COR-L47 (cell line): ENCODE data around the gene FAM163A.
"Not testable (repeated sequence)": the region's sequence is repeated elsewhere in the genome, so short reads cannot be mapped to it uniquely, and the experiment has no call there.

Experiments
- DNase-seq: peaks from one replicate; lab custom pipeline; 2025; lab: John Stamatoyannopoulos, UW

Gene FAM163A

DNA sequence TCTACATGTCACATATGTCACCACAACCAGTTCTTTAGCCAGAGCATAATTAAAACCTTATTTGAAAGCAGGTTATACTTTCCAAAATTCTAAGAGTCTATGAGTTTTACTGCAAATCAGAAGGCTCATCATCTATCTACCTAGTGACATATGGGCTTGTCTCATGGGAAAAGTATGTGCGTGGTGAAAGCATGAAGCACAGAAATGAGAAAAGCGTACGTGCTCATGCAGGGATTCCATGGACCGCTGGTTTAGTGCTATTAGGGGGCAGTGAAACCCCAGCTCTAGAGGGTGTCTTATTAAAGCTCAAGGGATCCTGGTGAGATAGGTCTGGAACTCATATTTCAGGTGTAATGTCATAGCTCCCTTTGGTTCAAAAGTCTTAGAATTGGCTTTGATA is 50.2 kb downstream of the FAM163A start:
- DNase-seq = no peak

DNA sequence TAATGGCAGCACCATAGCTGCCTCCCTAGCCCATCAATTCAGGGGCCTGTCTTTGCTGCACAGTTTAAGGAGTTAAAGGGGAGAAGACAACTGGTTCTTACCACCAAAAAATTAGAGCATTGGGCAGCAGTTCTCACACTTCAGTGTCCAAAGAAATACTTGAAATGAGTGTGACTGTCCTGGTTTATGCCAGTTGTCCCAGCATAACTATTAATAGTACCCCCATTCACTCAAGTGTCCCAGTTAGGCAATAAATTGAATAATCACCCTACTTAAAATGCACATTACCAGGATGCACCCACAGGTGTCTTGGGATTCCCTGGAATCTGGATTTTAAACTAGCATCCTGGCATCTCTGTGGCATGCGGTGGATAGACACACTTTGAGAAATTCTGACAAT is 51.1 kb downstream of the FAM163A start:
- no peak for DNase-seq

- DNase-seq = no peak
Measured at GRCh38 chr1:179794669-179795068, 51.6 kb downstream of the FAM163A start.

DNA sequence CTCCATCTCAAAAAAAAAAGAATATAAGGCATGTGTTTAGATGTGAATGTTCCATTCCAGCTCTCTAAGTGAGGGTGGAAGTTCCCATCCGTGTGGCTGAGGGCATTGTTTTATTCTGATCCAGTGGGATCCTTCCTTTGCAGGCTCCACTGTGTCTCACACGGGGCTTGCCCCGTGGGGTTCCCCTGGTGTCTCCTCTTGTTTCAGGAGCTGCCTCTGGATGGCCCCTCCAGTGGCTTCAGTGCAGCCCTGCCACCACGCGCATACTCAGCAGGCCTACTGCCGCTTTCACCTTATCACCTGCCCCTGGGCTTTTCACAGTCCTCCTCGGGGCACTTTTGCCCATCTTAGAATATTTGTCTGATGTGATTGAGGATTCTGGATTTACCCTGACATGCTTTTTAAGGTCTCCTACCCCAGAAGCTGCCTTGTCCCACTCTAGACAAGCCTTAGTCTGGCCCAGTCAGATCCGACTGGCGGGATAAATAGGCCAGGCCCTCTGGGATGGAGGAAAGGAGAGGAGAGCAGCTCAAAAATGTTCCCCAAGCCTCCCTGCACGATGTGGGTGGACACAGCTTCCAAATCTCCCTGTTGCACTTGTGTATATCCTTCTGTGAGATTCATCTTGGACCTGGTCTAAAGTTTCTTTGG is 55.2 kb downstream of the FAM163A start:
- no peak for DNase-seq

DNA sequence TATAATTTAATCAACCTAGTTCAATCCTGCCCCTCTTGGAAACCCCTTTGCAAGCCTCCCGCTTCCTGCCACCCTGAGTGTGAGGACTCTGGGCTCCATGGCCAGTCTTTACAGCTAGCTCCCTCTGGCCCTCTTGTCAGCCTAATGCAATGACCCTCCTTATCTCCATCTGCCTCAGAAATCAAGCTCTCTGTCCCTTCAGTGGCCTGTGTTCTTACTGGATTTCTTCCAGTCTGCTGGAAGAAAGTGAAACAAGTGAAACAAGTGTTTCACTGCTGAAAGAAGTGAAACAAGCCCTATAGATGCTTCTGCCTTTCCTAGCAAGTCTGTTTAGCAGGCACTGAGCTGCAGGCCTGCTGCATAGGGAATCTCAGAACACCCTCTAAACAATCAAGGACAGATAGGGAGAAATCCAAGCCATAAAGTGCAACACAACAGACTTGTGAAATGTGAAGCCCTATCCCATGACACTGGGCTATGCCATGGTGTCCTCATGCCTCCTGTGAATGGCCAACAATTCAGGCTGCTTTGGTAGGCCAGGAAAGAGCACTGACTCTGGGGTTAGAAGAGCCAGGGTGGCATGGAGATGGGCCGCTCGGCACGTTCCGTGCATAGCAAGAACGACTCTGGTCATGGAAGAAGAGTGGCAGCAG is 55.9 kb downstream of the FAM163A start:
- DNase-seq = no peak

DNA sequence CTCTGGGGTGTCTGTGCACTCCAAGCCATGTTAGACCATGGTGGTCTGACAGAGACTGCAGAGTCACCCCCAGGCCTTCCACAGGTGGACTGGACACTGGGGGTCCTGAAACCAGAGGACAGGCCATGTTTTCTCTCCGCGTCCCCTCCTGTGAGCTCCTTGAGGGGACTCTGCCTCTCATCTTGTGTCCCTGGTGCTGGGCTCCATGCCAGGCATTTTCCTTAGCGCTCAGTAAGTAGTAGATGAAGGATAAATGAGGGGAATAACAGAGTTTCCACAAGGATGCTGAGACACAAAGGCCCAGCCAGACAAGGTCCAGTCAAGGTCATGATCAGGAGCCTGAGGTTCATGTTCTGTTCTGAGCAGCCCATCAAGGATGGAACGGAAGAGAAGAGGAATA is 57.4 kb downstream of the FAM163A start:
- DNase-seq = no peak

DNA sequence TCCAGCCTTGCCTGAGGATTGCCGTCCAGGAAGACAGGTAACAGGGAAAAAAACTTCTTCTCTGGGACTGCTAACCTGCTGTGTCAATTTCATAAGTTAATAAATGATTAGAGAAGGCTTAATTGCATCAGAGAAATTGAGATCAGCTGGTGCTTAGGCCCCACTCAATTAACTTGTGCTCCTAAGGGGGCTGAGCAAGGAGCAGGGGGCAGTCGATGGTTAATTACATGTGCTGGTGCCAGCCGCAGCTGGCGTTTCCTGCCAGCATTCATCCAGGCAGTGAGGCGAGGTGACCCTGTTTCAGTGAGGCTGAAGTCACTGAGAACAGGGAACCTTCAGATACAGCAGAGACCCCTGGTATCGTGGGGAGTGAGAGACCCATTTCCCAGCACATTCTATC is 60.0 kb downstream of the FAM163A start:
- no peak for DNase-seq

DNA sequence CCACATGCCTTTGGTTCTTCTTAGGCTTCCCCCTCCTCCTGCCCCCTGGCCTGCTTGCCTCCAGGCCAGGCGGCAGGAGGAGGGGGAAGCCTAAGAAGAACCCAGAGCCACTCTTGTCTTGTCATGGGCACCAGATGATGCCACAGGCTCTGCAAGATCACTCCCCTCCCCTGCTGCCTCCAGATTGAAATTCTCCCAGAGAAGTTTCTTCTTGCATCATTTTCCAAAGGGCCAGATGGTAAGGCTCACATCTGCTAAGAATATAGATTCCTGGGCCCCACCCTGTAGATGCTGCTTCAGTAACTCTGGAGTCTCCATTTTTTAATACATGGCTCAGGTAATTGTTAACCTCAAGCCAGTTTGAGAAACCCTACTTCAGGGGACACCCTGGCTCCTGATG is 60.8 kb downstream of the FAM163A start:
- no peak for DNase-seq

- not testable (repeated sequence) for DNase-seq
Measured at GRCh38 chr1:179804417-179804816, 61.3 kb downstream of the FAM163A start.

GRCh38 chr1:179805291-179806195 is 62.5 kb downstream of the FAM163A start:
- DNase-seq = no peak

GRCh38 chr1:179806333-179806732 is 63.2 kb downstream of the FAM163A start:
- no peak for DNase-seq

DNA sequence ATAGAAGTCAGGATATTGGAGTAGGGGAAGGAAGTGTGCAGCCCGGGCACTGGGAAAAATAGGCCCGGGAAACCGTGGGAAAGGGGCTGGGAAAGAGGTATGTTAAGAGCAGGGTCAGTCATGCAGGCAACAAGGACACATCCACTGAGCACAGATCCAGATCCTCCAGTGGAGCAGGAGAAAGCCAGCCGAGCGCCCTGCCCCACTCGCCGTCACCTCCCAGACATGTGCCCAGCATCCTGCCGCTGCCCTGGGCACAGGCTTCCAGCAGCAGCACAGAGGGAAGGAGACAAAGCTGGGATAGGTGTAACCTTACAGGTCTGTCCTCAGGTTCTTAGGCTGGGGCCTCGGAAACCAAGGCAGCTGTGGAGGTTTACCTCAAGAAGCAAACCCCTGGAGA is 64.2 kb downstream of the FAM163A start:
- DNase-seq = no peak

- no peak for DNase-seq
Measured at GRCh38 chr1:179807691-179808485, 64.8 kb downstream of the FAM163A start.

- DNase-seq = no peak
Measured at GRCh38 chr1:179808503-179808902, 65.4 kb downstream of the FAM163A start.

DNA sequence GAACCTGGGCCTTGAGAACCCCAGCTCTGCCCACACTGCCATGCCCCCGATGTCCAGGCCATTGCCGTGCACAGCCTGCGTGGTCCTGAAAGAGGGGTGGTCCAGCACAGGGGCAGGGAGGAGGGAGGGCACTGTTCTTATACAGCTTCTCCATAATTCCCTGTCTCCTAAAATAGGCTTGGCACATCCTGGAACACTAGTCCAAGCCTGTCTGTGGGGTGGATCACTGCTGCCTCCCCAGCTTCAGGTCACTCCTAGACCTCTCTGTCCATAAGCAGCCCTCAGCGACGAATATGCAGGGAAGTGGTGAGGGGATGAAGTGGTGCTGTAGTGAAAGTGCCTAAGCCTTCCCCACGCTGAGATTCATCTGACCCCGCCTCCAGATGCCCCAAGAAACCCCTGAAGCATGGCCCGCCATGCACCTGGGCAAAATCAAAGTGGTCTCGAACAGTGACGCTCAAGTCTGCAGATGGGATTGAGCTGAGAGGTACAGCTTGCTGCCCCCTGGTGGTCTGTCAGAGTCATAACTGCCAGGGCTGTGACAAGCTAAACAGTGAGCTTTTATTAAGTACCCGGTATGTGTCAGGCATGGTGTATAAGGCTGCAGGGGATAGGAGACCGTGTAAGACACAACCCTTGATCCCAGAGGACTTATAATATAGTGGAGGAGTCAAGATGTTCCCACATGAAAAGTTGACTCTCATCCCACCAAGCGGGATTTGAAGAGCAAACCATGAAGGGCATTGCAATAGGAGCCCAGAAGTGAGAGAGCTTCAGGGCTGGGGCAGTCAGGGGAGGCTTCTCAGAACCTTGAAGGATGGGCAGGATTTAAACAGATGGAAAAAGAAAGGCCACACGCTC is 66.6 kb downstream of the FAM163A start:
- peak; percentile 61 for DNase-seq

DNA sequence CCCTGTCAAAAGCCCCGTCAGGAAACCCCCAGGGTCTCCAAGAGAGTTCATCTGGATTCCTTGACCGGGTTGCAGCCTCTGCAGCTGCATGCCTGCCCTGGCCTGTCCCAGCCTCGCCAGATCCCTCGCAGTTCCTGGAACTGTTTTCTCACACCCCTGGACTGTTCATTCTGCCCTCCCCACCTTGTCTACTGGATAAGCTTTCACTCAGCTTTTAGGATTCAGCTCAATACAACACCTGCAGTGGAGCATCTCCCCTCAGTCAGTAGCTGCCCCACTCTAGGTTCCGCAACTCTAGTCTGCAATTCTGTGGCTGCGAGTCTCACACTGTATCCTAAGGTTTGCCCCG is 67.2 kb downstream of the FAM163A start:
- no peak for DNase-seq

GRCh38 chr1:179812501-179813292 is 69.6 kb downstream of the FAM163A start:
- DNase-seq = no peak

DNA sequence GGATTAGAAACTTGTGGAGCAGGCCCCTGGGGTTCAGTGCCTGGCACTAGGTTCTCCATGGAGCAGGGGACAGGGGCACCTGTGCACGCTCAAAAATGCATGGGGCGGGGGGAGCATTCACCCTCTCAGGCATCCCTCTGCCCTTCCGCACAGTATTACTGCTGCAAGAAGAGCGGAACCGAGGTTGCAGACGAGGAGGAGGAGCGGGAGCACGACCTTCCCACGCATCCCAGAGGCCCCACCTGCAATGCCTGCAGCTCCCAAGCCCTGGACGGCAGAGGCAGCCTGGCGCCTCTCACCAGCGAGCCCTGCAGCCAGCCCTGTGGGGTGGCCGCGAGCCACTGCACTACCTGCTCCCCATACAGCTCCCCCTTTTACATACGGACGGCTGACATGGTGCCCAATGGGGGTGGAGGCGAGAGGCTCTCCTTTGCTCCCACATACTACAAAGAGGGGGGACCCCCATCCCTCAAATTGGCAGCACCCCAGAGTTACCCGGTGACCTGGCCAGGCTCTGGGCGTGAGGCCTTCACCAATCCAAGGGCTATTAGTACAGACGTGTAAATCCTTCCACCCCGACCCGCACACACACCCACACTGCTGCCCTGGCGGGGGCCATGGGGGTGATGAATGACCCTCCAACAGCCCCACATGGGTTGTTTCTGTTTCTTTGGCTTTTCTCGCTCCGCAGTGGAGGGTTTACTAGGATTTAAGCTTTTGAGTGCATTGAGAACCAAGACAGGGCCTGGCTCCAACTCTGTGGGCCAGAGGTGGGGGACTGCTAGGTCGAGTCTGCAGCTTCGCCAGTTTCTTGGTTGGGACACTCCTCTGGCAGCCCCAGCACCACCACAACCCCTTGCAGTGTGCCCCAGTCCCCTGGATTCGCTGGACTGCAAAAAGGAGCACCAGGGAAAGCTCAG is 70.8 kb downstream of the FAM163A start:
- no peak for DNase-seq

GRCh38 chr1:179814546-179814838 is 71.4 kb downstream of the FAM163A start:
- no peak for DNase-seq

- DNase-seq = no peak
Measured at GRCh38 chr1:179815641-179816040, 72.5 kb downstream of the FAM163A start.
